Caco-2 (cell line): ENCODE results near the gene SYTL2. TPM values are rescaled to one million over a fixed set of nuclear protein-coding genes. Genes with fewer than 3 reads are reported as not detected.

Experiments used
- BruUV-seq: library from RNA; stranded (reverse); fragments of 400-500 nt; replicated peaks from 2 replicates; lab custom pipeline; 2021; lab: Mats Ljungman, UMichigan
- CTCF ChIA-PET: fragments of 300-600 bp; sonication (Branson Sonifier 250); formaldehyde crosslinking; loops from one replicate; lab custom pipeline; 2022; ENCODE audit warnings: antibody characterized with exemption; lab: Charles Lee
- POLR2A ChIA-PET: fragments of 300-600 bp; sonication (Branson Sonifier 250); formaldehyde crosslinking; loops from one replicate; lab custom pipeline; 2022; ENCODE audit warnings: antibody characterized with exemption; lab: Charles Lee
- DNase-seq, 2 experiments: peaks; one replicate each; pipeline versions ENCODE4 v3.0.0 to v3.0.0-alpha.2; 2020 to 2022
- H3K27me3 ChIP-seq: replicated peaks from 2 replicates; pipeline ENCODE4 v1.6.0; 2011; ENCODE audit warnings: low read length; ENCODE audit not compliant: control insufficient read depth, insufficient read depth
- H3K36me3 ChIP-seq: 2 replicates; pipeline ENCODE4 v1.5.1; 2011; ENCODE audit warnings: low read length; ENCODE audit not compliant: control insufficient read depth, insufficient read depth
- H3K4me1 ChIP-seq: fragments of 250-450 bp; sonication (Bioruptor Pico); 2 replicates; pipeline ENCODE4 v1.5.1; 2020; ENCODE audit warnings: mild to moderate bottlenecking
- H3K4me3 ChIP-seq: 2 replicates; pipeline ENCODE4 v1.5.1; 2011; ENCODE audit warnings: low read depth, mild to moderate bottlenecking, control low read depth, low read length
- H3K9me3 ChIP-seq: fragments of 250-450 bp; sonication (Bioruptor Pico); 2 replicates; pipeline ENCODE4 v1.5.1; 2020; ENCODE audit warnings: mild to moderate bottlenecking, moderate library complexity
- H3K27ac Mint-ChIP-seq: one replicate; pipeline ENCODE4 v1.8.0; 2022; ENCODE audit warnings: mixed read lengths; ENCODE audit not compliant: unreplicated experiment
- H3K27me3 Mint-ChIP-seq: one replicate; pipeline ENCODE4 v1.8.0; 2022; ENCODE audit warnings: mixed read lengths; ENCODE audit not compliant: insufficient read depth, unreplicated experiment
- H3K36me3 Mint-ChIP-seq: one replicate; pipeline ENCODE4 v1.8.0; 2022; ENCODE audit warnings: mild to moderate bottlenecking, mixed read lengths; ENCODE audit not compliant: insufficient read depth, unreplicated experiment
- H3K4me1 Mint-ChIP-seq: one replicate; pipeline ENCODE4 v1.8.0; 2022; ENCODE audit warnings: low read depth, mixed read lengths; ENCODE audit not compliant: unreplicated experiment
- H3K4me3 Mint-ChIP-seq: one replicate; pipeline ENCODE4 v1.8.0; 2022; ENCODE audit warnings: mild to moderate bottlenecking, moderate library complexity, mixed read lengths; ENCODE audit not compliant: unreplicated experiment
- H3K9me3 Mint-ChIP-seq: one replicate; pipeline ENCODE4 v1.8.0; 2022; ENCODE audit warnings: mixed read lengths; ENCODE audit not compliant: unreplicated experiment
- CTCF ChIP-seq, 2 experiments: fragments of 200-600 bp in 1 of 2; IDR thresholded peaks; 1 replicate in 1 of 2; 2 replicates in 1 of 2; pipeline versions ENCODE4 v1.5.1 to v1.8.0; 2011 to 2022; ENCODE audit warnings: antibody characterized with exemption in 1 of 2, control low read depth in 1 of 2, inconsistent platforms in 1 of 2, low read depth in 1 of 2, low read length in 1 of 2, mild to moderate bottlenecking in 1 of 2, moderate library complexity in 1 of 2; ENCODE audit not compliant: insufficient read depth in 1 of 2, severe bottlenecking in 1 of 2, unreplicated experiment in 1 of 2
- intact Hi-C: fragments of 100-400 bp; cut with micrococcal nuclease; formaldehyde crosslinking; loops from one replicate; pipeline ENCODE4 v1.10.0; 2022; ENCODE audit not compliant: unreplicated experiment
- total RNA-seq: library from RNA; stranded (reverse); gene quantifications from 2 replicates; pipeline ENCODE4 v1.2.3, GENCODE V29; 2022

SYTL2 gene
- total RNA-seq, 1 experiment from 2014 or later = 110 TPM

DNA sequence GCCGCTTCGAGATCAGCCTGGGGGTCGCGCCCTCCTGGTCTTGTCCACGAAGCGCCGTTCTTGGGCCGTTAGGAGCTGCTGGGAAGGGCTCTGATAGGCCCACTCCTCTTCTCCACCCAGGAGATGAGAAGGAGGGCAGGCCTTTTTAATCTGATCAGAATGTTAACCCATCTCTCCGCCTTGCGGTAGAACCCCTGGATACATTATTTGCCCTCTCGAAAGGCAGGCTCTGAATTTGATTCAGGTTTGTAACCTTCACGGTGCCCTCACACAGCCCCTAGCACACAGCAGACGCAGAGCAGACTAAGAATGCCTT is 44.4 kb upstream of the SYTL2 start, which contains the start of gene CCDC83:
TSS of gene CCDC83 (plus strand) at position 43 of the 316 bp plus-strand sequence. CDS start 9,741 bp downstream, outside the sequence.
- H3K4me3 Mint-ChIP-seq = peak within 1 kb of the TSS; percentile 83
- Histone ChIP-seq H3K4me3 (peak within 1 kb of the TSS; percentile 75), H3K27me3 (no peaks in the 10 kb centered on the region), H3K4me1 (peaks cover 5% of the 10 kb centered on the region), H3K9me3 (0 out of 2 replicates have a peak, but pooled peaks cover 4% of the 10 kb centered on the region), H3K36me3 (peaks cover 4% of the 10 kb centered on the region; the same call in 1 of the 2 replicates)
- CTCF ChIA-PET = interaction anchor here (0.5 to 1.9 kb wide), 35 partner anchors 9 to 1297 kb away, joined by 3 to 24 read pairs (median 5); partner anchors contain the start of genes EED, HIKESHI, PICALM and SYTL2
- no peak for TF ChIP-seq CTCF (IDR thresholded peaks at IDR 0.05; ENCODE audit: insufficient read depth in 1 of 2, low read depth in 1 of 2, low read length in 1 of 2, severe bottlenecking in 1 of 2, unreplicated experiment in 1 of 2)
- H3K36me3 Mint-ChIP-seq = peaks cover 16% of the 10 kb centered on the region
- H3K9me3 Mint-ChIP-seq = peaks cover 15% of the 10 kb centered on the region
- intact Hi-C loops = loop anchor here (1.0 to 10.0 kb wide), 13 partner anchors 34 to 560 kb away; partner anchors contain the start of genes HIKESHI, SYTL2 and TMEM126B
- DNase-seq = no peak
- H3K27ac Mint-ChIP-seq = peak within 1 kb of the TSS; percentile 87
- H3K4me1 Mint-ChIP-seq = peaks cover 16% of the 10 kb centered on the region
- BruUV-seq = no TSS peak
- POLR2A ChIA-PET = interaction anchor here (0.6 to 1.1 kb wide), 6 partner anchors 9 to 436 kb away, joined by 3 to 4 read pairs (median 3); partner anchors contain the start of gene TMEM126B
- no peaks in the 10 kb centered on the region for H3K27me3 Mint-ChIP-seq

- H3K27ac Mint-ChIP-seq = peak overlapping the region; percentile 87
- no peaks in the 10 kb centered on the region for H3K27me3 Mint-ChIP-seq
- H3K36me3 Mint-ChIP-seq = peaks cover 21% of the 10 kb centered on the region
- peak overlapping the region; percentile 75 for H3K4me3 ChIP-seq
- H3K4me1 ChIP-seq = peaks cover 5% of the 10 kb centered on the region
- POLR2A ChIA-PET = interaction anchor here (0.6 to 1.1 kb wide), 7 partner anchors 9 to 436 kb away, joined by 3 to 6 read pairs (median 3); partner anchors contain the start of gene TMEM126B
- 0 out of 2 replicates have a peak, but pooled peaks cover 4% of the 10 kb centered on the region for H3K9me3 ChIP-seq
- peaks cover 16% of the 10 kb centered on the region for H3K4me1 Mint-ChIP-seq
- intact Hi-C loops = loop anchor here (1.0 to 10.0 kb wide), 16 partner anchors 35 to 560 kb away; partner anchors contain the start of genes HIKESHI, SYTL2 and TMEM126B
- peak; percentile 97 to 99 for DNase-seq
- no peaks in the 10 kb centered on the region for H3K27me3 ChIP-seq
- H3K36me3 ChIP-seq = peaks cover 4% of the 10 kb centered on the region; the same call in 1 of the 2 replicates
- H3K9me3 Mint-ChIP-seq = peaks cover 15% of the 10 kb centered on the region
- CTCF ChIA-PET = interaction anchor here (0.5 to 1.9 kb wide), 45 partner anchors 10 to 1297 kb away, joined by 3 to 24 read pairs (median 4); partner anchors contain the start of genes EED, HIKESHI, PICALM and SYTL2
- TF ChIP-seq CTCF (IDR thresholded peaks at IDR 0.05; ENCODE audit: insufficient read depth in 1 of 2, low read depth in 1 of 2, low read length in 1 of 2, severe bottlenecking in 1 of 2, unreplicated experiment in 1 of 2) = peak; percentile 95 to 98
- H3K4me3 Mint-ChIP-seq = peak overlapping the region; percentile 83
- no TSS peak for BruUV-seq
Observed at GRCh38 chr11:85854557-85855340, 43.8 kb upstream of the SYTL2 start.

DNA sequence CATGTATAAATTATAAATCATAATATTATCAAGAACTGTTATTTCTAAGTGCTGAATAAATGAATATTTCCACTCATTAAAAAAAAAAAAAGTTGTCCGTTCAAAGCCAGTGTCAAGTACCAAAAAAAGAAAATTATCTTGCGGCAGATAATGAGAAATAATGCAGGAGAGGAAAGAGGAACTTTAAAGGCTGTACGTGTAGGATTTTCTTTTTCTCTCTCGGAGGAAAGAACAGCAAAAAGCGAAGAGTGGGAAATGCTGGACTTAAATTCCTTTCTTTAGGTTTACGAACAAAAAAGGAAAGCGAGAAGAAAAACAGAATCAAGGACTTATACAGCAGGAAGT is 43.2 kb upstream of the SYTL2 start:
- peaks cover 16% of the 10 kb centered on the region for H3K4me1 Mint-ChIP-seq
- POLR2A ChIA-PET = interaction anchor here (1.1 kb wide), 3 partner anchors 28 to 391 kb away, joined by 3 to 4 read pairs (median 3); partner anchors contain the start of gene TMEM126B

More for the DNA sequence above, 43.2 kb upstream of the SYTL2 start:
- 0 out of 2 replicates have a peak, but pooled peaks cover 4% of the 10 kb centered on the region for H3K9me3 ChIP-seq
- Mint-ChIP-seq H3K36me3 (peaks cover 21% of the 10 kb centered on the region), H3K27ac (peak overlapping the region; percentile 87), H3K9me3 (peaks cover 11% of the 10 kb centered on the region), H3K4me3 (peak overlapping the region; percentile 83), H3K27me3 (no peaks in the 10 kb centered on the region)
- BruUV-seq = TSS peak; percentile 76
- DNase-seq = no peak
- H3K4me3 ChIP-seq = peak overlapping the region; percentile 75
- TF ChIP-seq CTCF (IDR thresholded peaks at IDR 0.05; ENCODE audit: insufficient read depth in 1 of 2, low read depth in 1 of 2, low read length in 1 of 2, severe bottlenecking in 1 of 2, unreplicated experiment in 1 of 2) = no peak
- CTCF ChIA-PET = interaction anchor here (0.6 to 1.9 kb wide), 23 partner anchors 10 to 958 kb away, joined by 3 to 24 read pairs (median 6); partner anchors contain the start of genes EED, HIKESHI, PICALM and SYTL2
- peaks cover 4% of the 10 kb centered on the region; the same call in 1 of the 2 replicates for H3K36me3 ChIP-seq
- peaks cover 5% of the 10 kb centered on the region for H3K4me1 ChIP-seq
- intact Hi-C loops = loop anchor here (1.0 to 10.0 kb wide), 10 partner anchors 43 to 561 kb away; partner anchors contain the start of genes HIKESHI, SYTL2 and TMEM126B
- H3K27me3 ChIP-seq = no peaks in the 10 kb centered on the region
